ENCODE measurements around the gene SPG21.

The SPG21 gene

DNA sequence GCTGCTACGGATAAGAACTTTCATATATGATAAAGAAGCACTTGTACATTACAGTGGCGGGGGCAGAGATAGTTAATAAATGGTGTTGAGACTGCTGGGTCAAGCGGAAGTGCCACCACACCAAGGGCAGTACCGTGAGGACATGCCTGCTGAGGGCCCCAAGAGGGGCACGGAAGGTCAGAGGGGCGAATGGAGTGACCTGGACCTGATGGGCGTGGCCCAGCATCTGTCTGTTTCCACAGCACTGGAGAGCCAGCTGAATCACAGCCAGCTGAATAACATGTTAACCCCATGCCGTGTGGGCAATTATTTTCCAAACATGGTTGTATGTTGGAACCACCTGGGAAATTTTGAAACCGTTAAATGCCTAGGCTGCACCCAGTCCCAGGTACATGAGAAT is 40.8 kb downstream of the SPG21 start:
- TF ChIP-seq, protein P1, sequence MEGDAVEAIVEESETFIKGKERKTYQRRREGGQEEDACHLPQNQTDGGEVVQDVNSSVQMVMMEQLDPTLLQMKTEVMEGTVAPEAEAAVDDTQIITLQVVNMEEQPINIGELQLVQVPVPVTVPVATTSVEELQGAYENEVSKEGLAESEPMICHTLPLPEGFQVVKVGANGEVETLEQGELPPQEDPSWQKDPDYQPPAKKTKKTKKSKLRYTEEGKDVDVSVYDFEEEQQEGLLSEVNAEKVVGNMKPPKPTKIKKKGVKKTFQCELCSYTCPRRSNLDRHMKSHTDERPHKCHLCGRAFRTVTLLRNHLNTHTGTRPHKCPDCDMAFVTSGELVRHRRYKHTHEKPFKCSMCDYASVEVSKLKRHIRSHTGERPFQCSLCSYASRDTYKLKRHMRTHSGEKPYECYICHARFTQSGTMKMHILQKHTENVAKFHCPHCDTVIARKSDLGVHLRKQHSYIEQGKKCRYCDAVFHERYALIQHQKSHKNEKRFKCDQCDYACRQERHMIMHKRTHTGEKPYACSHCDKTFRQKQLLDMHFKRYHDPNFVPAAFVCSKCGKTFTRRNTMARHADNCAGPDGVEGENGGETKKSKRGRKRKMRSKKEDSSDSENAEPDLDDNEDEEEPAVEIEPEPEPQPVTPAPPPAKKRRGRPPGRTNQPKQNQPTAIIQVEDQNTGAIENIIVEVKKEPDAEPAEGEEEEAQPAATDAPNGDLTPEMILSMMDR (conservative IDR thresholded peaks at IDR 0.05; ENCODE audit: control insufficient read depth, insufficient read depth, low read depth, low read length) = no peak
- no peak for DNase-seq (ENCODE audit: low read depth)
- no peak overlapping the region for H3K4me3 ChIP-seq (ENCODE audit: control insufficient read depth, low read depth, low read length)

DNA sequence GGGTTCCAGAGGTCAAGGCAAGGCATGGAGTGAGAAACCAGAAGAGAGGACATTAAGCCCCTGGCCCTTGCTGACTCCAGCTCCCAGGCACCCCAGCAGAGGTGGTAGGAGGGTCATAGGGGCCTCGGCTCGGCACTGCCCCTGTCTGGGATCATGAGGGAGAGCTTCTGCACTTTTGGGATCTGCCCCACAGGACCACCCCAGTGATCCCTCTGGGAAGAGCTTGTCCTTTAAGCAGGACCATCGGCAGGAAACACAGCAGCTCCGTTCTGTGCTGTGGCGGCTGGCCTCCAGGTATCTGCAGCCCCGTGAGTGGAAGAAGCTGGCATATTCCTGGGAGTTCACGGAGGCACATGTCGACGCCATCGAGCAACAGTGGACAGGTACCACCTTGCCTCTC is 42.5 kb downstream of the SPG21 start:
- TF ChIP-seq, protein P1 (conservative IDR thresholded peaks at IDR 0.05; ENCODE audit: control insufficient read depth, insufficient read depth, low read depth, low read length) = no peak
- DNase-seq (ENCODE audit: low read depth) = no peak

DNA sequence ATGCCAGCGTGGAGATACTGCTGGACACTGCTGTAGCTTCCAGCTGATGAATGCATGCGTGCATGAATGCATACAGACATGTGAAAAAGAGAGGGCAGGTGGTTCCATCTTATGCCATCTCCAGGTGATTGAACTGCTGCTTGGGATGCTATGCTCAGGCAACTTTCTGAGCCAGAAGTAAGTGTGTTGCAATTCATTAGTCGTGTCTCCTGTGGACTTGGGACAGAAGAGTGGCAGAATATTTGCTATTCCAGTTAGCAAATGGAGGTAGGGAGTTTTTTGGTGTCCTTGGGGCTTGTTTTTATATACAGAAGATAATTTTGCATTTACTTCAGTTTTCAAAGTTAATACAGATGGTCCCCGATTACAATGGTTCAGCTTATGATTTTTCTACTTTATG is 44.8 kb downstream of the SPG21 start:
- no peak overlapping the region for H3K4me3 ChIP-seq (ENCODE audit: control insufficient read depth, low read depth, low read length)
- TF ChIP-seq, protein P1 (conservative IDR thresholded peaks at IDR 0.05; ENCODE audit: control insufficient read depth, insufficient read depth, low read depth, low read length) = no peak
- no peak for DNase-seq (ENCODE audit: low read depth)

More for the DNA sequence above, 42.5 kb downstream of the SPG21 start:
- H3K4me3 ChIP-seq (ENCODE audit: control insufficient read depth, low read depth, low read length) = no peak overlapping the region

DNA sequence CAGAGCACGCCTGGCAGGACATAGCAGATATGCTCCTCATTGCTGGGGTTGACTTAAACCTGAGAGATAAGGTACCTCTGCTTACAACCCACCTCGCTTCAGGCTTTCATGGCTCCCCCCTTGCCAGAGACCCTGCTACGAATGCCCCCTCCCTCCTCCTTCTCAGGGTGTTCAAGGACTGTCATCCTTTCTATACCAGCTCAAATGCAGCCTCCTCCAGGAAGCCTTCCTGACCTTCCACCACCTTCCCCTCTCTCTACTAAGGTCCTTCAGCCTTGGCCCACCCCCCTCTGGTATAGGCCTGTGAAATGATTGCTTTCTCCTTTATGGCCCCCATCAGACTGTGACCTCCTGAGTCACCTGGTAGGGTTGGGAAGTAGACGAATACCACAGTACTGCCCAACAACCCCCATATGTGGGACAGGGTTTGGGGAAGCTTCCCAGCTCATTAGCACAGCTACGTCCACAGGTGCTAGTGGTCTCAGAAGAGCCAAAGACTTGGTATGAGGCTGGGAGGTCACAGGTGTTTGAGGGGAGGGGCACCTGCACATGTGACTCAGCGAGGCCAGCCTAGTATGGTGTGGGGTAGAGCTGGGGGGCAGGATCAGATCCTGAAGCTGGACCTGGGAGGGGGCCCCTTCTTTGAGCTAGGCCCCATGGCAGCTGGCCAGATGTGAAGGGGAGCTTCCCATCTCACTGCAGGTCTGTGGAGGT is 46.0 kb downstream of the SPG21 start:
- no peak overlapping the region for H3K4me3 ChIP-seq (ENCODE audit: control insufficient read depth, low read depth, low read length)
- TF ChIP-seq, protein P1 (conservative IDR thresholded peaks at IDR 0.05; ENCODE audit: control insufficient read depth, insufficient read depth, low read depth, low read length) = no peak
- no peak for DNase-seq (ENCODE audit: low read depth)

DNA sequence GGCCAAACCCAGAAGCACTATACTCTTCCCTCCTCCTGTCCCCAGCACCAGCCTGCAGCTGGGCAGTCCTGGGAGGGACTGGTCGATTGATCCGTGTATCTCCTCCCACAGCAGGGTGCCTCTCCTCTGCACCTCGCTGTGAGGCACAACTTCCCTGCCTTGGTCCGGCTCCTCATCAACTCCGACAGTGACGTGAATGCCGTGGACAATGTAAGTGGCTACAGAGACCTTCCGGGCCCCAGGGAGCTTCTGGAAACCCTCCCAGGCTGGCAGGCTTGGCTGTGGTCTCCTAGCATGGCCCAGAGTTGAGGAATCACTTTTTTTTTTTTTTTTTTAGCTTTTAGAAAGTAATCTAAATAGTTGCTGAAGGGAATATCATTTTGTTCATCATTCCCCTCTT is 47.4 kb downstream of the SPG21 start:
- DNase-seq (ENCODE audit: low read depth) = no peak
- TF ChIP-seq, protein P1 (conservative IDR thresholded peaks at IDR 0.05; ENCODE audit: control insufficient read depth, insufficient read depth, low read depth, low read length) = no peak
- no peak overlapping the region for H3K4me3 ChIP-seq (ENCODE audit: control insufficient read depth, low read depth, low read length)

DNA sequence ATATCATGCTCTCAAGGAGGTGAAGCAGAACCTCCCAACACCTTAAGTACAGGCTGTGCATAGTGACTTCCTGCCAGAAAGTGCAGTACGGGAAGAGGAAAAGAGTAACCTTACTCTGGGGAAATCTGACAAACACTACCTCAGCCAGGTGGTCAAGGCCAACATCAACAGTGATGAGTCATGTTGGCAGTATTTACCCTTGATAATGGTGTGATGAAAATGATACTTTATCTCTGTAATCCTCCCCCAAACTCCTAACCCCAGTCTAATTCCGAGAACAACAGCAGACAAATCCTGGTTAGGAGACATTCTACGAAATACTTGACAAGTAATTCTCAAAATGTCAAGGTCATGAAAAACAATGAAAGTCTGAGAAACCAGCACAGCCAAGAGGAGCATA is 51.5 kb downstream of the SPG21 start:
- peak; percentile 12 for DNase-seq (ENCODE audit: low read depth)
- no peak overlapping the region for H3K4me3 ChIP-seq (ENCODE audit: control insufficient read depth, low read depth, low read length)
- TF ChIP-seq, protein P1 (conservative IDR thresholded peaks at IDR 0.05; ENCODE audit: control insufficient read depth, insufficient read depth, low read depth, low read length) = no peak
